Neural progenitor cell (in vitro differentiated cells): Measurements from ENCODE around the gene LZTFL1. TPM values are rescaled to one million over a fixed set of nuclear protein-coding genes. Genes with fewer than 3 reads are reported as not detected.

Experiments used
- DNase-seq: peaks from one replicate; pipeline ENCODE4 v3.0.0-alpha.2; 2016; ENCODE audit warnings: low spot score
- H2AFZ ChIP-seq: fragments of 200-600 bp; sonication (generic); replicated peaks from 2 replicates; pipeline ENCODE4 v1.6.1; 2016; ENCODE audit warnings: antibody characterized with exemption
- H3F3A ChIP-seq: fragments of 200-600 bp; sonication (generic); 2 replicates; pipeline ENCODE4 v1.6.1; 2016; ENCODE audit warnings: antibody characterized with exemption, low read depth
- H3K27ac ChIP-seq: fragments of 200-600 bp; sonication (generic); 2 replicates; pipeline ENCODE4 v1.5.1; 2016; ENCODE audit warnings: mild to moderate bottlenecking
- H3K27me3 ChIP-seq: fragments of 200-600 bp; sonication (generic); 2 replicates; pipeline ENCODE4 v1.6.1; 2016; ENCODE audit warnings: mild to moderate bottlenecking, moderate library complexity
- H3K36me3 ChIP-seq: fragments of 200-600 bp; sonication (generic); 2 replicates; pipeline ENCODE4 v1.5.1; 2016
- H3K4me1 ChIP-seq: fragments of 200-600 bp; sonication (generic); 2 replicates; pipeline ENCODE4 v1.6.1; 2016; ENCODE audit warnings: mixed run types
- H3K4me2 ChIP-seq: fragments of 200-600 bp; sonication (generic); 2 replicates; pipeline ENCODE4 v1.6.1; 2016
- H3K4me3 ChIP-seq: fragments of 200-600 bp; sonication (generic); 2 replicates; pipeline ENCODE4 v1.5.1; 2016
- H3K79me2 ChIP-seq: fragments of 200-600 bp; sonication (generic); 2 replicates; pipeline ENCODE4 v1.6.1; 2016; ENCODE audit warnings: low read depth
- H3K9ac ChIP-seq: fragments of 200-600 bp; sonication (generic); 2 replicates; pipeline ENCODE4 v1.6.1; 2016
- H3K9me3 ChIP-seq: fragments of 200-600 bp; sonication (generic); 2 replicates; pipeline ENCODE4 v1.5.1; 2016; ENCODE audit warnings: low read depth
- H4K20me1 ChIP-seq: fragments of 200-600 bp; sonication (generic); 2 replicates; pipeline ENCODE4 v1.6.1; 2016; ENCODE audit warnings: low read depth
- H3K27ac Mint-ChIP-seq: 3 replicates; pipeline ENCODE4 v1.8.0; 2021; ENCODE audit warnings: mixed read lengths
- H3K27me3 Mint-ChIP-seq: 2 replicates; pipeline ENCODE4 v1.8.0; 2022; ENCODE audit warnings: low read depth, mild to moderate bottlenecking, inconsistent platforms, moderate library complexity, mixed read lengths; ENCODE audit not compliant: insufficient read depth
- H3K36me3 Mint-ChIP-seq: 3 replicates; pipeline ENCODE4 v1.8.0; 2021; ENCODE audit warnings: mixed read lengths
- H3K4me1 Mint-ChIP-seq: 3 replicates; pipeline ENCODE4 v1.8.0; 2021; ENCODE audit warnings: mixed read lengths
- H3K4me3 Mint-ChIP-seq: 3 replicates; pipeline ENCODE4 v1.8.0; 2021; ENCODE audit warnings: mild to moderate bottlenecking, moderate library complexity, mixed read lengths
- H3K9me3 Mint-ChIP-seq: 3 replicates; pipeline ENCODE4 v1.8.0; 2020; ENCODE audit warnings: mixed read lengths
- EZH2 ChIP-seq: fragments of 200-600 bp; sonication (generic); IDR thresholded peaks from 2 replicates; pipeline ENCODE4 v1.6.1; 2017; ENCODE audit warnings: antibody characterized with exemption, mild to moderate bottlenecking, moderate library complexity
- EZH2phosphoT487 ChIP-seq: fragments of 200-600 bp; sonication (generic); IDR thresholded peaks from 2 replicates; pipeline ENCODE4 v1.6.1; 2017; ENCODE audit warnings: antibody characterized with exemption
- total RNA-seq: library from RNA; depleted of rRNA; stranded (reverse); fragments of >200 nt; gene quantifications from 2 replicates; pipeline ENCODE4 v1.2.3, GENCODE V29; 2015; ENCODE audit warnings: low replicate concordance
- TF ChIP-seq, protein P1 (sequence below): fragments of 200-600 bp; sonication (generic); IDR thresholded peaks from 2 replicates; pipeline ENCODE4 v1.5.1; 2017; ENCODE audit warnings: antibody characterized with exemption, mild to moderate bottlenecking

LZTFL1 gene
- total RNA-seq, 1 donor from 2014 or later: 22.5 TPM

DNA sequence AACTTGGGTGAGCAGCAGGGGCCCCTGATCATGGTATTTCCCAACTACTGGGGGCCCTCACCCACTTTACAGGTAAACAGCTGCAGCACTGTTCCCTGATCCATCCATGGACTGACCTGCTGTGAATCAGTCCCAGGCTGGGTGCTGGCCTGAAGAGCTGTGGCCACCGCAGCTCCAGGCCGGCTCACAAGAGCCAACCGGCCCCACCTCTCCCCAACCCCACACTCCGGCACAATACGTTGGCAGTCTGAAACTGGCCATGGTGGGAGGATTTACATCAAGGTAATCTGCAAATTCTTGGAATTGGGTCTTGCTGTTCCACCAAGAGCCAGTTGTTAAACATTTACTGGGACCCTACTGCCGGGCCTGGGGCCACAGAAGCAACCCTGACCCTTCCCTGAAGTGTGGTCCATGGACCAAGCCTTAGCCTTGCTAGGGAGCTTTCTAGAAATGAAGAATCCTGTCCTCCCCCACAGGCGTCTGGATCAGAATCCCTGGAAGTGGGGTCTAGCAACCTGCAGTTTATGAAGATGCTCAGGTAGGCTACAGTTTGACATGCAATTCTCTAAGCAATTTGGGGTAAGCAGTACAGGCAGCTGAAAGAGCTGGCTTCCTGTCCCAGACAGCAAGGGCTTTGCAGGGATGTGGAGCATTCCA, 49.3 kb downstream of the LZTFL1 start:
- Mint-ChIP-seq H3K36me3 (no peaks in the 10 kb centered on the region), H3K27me3 (peaks cover 43% of the 10 kb centered on the region), H3K9me3 (peaks cover 17% of the 10 kb centered on the region), H3K27ac (no peak overlapping the region), H3K4me3 (no peak overlapping the region), H3K4me1 (peaks cover 7% of the 10 kb centered on the region)
- peaks cover 10% of the 10 kb centered on the region for H4K20me1 ChIP-seq
- no peaks in the 10 kb centered on the region for H3K79me2 ChIP-seq
- no peak overlapping the region for H2AFZ ChIP-seq
- H3K36me3 ChIP-seq: no peaks in the 10 kb centered on the region
- no peak for DNase-seq
- H3K9ac ChIP-seq: no peak overlapping the region
- H3K27me3 ChIP-seq: peaks cover 51% of the 10 kb centered on the region
- TF ChIP-seq EZH2 (no peak), EZH2phosphoT487 (no peak)
- TF ChIP-seq, protein P1, sequence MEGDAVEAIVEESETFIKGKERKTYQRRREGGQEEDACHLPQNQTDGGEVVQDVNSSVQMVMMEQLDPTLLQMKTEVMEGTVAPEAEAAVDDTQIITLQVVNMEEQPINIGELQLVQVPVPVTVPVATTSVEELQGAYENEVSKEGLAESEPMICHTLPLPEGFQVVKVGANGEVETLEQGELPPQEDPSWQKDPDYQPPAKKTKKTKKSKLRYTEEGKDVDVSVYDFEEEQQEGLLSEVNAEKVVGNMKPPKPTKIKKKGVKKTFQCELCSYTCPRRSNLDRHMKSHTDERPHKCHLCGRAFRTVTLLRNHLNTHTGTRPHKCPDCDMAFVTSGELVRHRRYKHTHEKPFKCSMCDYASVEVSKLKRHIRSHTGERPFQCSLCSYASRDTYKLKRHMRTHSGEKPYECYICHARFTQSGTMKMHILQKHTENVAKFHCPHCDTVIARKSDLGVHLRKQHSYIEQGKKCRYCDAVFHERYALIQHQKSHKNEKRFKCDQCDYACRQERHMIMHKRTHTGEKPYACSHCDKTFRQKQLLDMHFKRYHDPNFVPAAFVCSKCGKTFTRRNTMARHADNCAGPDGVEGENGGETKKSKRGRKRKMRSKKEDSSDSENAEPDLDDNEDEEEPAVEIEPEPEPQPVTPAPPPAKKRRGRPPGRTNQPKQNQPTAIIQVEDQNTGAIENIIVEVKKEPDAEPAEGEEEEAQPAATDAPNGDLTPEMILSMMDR: no peak
- H3K4me1 ChIP-seq: peaks cover 6% of the 10 kb centered on the region
- no peak overlapping the region for H3K4me3 ChIP-seq
- no peak overlapping the region for H3K27ac ChIP-seq
- peaks cover 6% of the 10 kb centered on the region for H3F3A ChIP-seq
- H3K4me2 ChIP-seq: no peak overlapping the region
- H3K9me3 ChIP-seq: no peaks in the 10 kb centered on the region

DNA sequence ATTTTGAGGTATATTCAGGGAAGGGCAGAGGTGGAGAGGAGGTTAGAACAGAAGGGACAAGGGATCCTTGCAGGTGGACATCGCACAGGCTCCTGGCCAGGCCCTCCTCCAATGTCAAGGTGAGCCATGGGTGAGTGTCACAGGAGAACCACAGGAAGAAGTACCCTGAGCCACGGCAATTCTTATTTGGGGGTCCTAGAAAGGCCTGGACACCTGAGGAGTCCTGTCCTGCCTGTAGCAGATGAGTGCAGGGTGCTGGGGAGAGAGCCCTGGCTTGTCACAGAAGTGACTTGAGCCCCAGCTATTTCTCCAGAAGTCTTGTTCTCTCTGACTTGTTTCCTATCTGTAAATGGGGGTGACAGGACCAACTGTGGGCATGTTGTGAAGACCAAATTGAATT, 49.9 kb downstream of the LZTFL1 start:
- no peak overlapping the region for H3K4me2 ChIP-seq
- H3K4me1 ChIP-seq: peaks cover 6% of the 10 kb centered on the region
- no peak overlapping the region for H2AFZ ChIP-seq
- Mint-ChIP-seq H3K9me3 (peaks cover 17% of the 10 kb centered on the region), H3K4me3 (no peak overlapping the region), H3K36me3 (no peaks in the 10 kb centered on the region), H3K27ac (no peak overlapping the region), H3K4me1 (peaks cover 7% of the 10 kb centered on the region), H3K27me3 (peaks cover 37% of the 10 kb centered on the region)
- DNase-seq: no peak
- no peaks in the 10 kb centered on the region for H3K79me2 ChIP-seq
- peaks cover 8% of the 10 kb centered on the region for H4K20me1 ChIP-seq
- no peaks in the 10 kb centered on the region for H3K36me3 ChIP-seq
- peaks cover 2% of the 10 kb centered on the region for H3F3A ChIP-seq
- no peak overlapping the region for H3K4me3 ChIP-seq
- TF ChIP-seq EZH2phosphoT487: no peak
- H3K27ac ChIP-seq: no peak overlapping the region
- H3K9me3 ChIP-seq: no peaks in the 10 kb centered on the region
- H3K27me3 ChIP-seq: peaks cover 45% of the 10 kb centered on the region
- H3K9ac ChIP-seq: no peak overlapping the region

DNA sequence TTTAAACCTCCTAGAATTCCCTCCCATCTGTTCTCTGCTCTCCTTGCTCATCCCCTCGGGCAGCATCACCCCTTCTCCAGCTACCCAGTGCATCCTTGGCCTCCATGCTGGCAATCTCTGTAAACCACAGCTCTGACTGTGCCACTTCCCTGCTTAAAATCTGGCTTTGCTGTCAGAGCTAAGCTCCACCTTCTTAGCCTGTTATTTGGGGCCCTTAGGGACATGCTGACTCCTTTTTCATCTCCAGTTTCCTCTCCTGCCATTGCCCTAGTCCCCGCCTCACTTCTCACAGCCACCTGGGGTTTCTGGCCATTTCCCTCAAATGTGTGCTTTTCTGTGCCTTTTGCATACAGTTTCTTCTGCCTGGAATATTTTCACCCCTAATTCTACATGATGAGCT, 51.3 kb downstream of the LZTFL1 start:
- Mint-ChIP-seq H3K4me3 (no peak overlapping the region), H3K27ac (no peak overlapping the region), H3K36me3 (no peaks in the 10 kb centered on the region), H3K27me3 (peaks cover 31% of the 10 kb centered on the region), H3K4me1 (peaks cover 7% of the 10 kb centered on the region), H3K9me3 (peaks cover 17% of the 10 kb centered on the region)
- H3K4me3 ChIP-seq: no peak overlapping the region
- no peaks in the 10 kb centered on the region for H3F3A ChIP-seq
- no peaks in the 10 kb centered on the region for H3K79me2 ChIP-seq
- H3K27ac ChIP-seq: no peak overlapping the region
- no peak overlapping the region for H3K9ac ChIP-seq
- peaks cover 2% of the 10 kb centered on the region for H3K4me1 ChIP-seq
- TF ChIP-seq EZH2: no peak
- TF ChIP-seq, protein P1: no peak
- no peak for TF ChIP-seq EZH2phosphoT487
- no peak overlapping the region for H3K4me2 ChIP-seq
- H3K27me3 ChIP-seq: peaks cover 31% of the 10 kb centered on the region
- H3K9me3 ChIP-seq: no peaks in the 10 kb centered on the region
- peaks cover under 1% of the 10 kb centered on the region for H4K20me1 ChIP-seq
- H2AFZ ChIP-seq: no peak overlapping the region
- no peaks in the 10 kb centered on the region for H3K36me3 ChIP-seq
- no peak for DNase-seq

DNA sequence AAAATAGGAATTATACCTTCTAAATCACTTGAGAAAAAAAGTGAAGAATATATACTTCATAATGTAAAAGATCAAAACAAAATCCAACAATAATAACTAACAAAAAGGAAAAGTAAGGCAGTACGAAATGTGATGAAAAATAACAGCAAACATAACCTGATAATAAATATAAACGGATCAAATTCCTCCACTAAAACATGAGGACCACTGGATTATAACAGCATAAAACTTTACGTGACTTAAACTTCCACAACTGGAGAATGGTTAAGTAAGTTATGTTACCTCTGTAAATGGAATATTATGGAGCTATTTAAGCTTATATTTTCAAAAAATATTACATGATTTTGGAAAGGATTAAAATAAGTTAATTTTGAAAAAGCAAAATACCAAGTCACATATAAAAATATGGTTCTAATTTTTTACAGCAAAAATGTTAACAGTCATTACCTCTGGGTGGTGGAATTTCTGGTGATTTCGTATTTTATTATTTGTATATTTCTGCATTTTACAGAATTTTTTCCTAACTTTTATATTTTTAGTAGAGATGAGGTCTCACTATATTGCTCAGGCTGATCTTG, 52.6 kb downstream of the LZTFL1 start:
- Mint-ChIP-seq H3K27me3 (peaks cover 23% of the 10 kb centered on the region), H3K9me3 (peaks cover 19% of the 10 kb centered on the region), H3K4me1 (peaks cover 5% of the 10 kb centered on the region), H3K4me3 (no peak overlapping the region), H3K36me3 (no peaks in the 10 kb centered on the region), H3K27ac (no peak overlapping the region)
- Histone ChIP-seq H3K9ac (no peak overlapping the region), H3K27me3 (peaks cover 18% of the 10 kb centered on the region), H3K79me2 (no peaks in the 10 kb centered on the region), H3K4me1 (no peaks in the 10 kb centered on the region), H3K36me3 (no peaks in the 10 kb centered on the region), H3F3A (no peaks in the 10 kb centered on the region), H3K4me2 (no peak overlapping the region), H4K20me1 (no peaks in the 10 kb centered on the region), H3K27ac (no peak overlapping the region), H2AFZ (no peak overlapping the region), H3K9me3 (no peaks in the 10 kb centered on the region), H3K4me3 (no peak overlapping the region)
- no peak for DNase-seq
- TF ChIP-seq EZH2 (no peak), EZH2phosphoT487 (no peak)
- TF ChIP-seq, protein P1: no peak
